Measurements from ENCODE around the gene CHD1L.
"Not testable (repeated sequence)": the region's sequence is repeated elsewhere in the genome, so short reads cannot be mapped to it uniquely, and the experiment has no call there.

The CHD1L gene

GRCh38 chr1:147238925-147239820 lies 3.3 kb upstream of the CHD1L start:
- no peak overlapping the region for H3K4me3 ChIP-seq (ENCODE audit: low read depth, low read length)
- TF ChIP-seq CTCF (IDR thresholded peaks at IDR 0.05; ENCODE audit: borderline replicate concordance, insufficient read depth, low read depth, low read length): no peak

DNA sequence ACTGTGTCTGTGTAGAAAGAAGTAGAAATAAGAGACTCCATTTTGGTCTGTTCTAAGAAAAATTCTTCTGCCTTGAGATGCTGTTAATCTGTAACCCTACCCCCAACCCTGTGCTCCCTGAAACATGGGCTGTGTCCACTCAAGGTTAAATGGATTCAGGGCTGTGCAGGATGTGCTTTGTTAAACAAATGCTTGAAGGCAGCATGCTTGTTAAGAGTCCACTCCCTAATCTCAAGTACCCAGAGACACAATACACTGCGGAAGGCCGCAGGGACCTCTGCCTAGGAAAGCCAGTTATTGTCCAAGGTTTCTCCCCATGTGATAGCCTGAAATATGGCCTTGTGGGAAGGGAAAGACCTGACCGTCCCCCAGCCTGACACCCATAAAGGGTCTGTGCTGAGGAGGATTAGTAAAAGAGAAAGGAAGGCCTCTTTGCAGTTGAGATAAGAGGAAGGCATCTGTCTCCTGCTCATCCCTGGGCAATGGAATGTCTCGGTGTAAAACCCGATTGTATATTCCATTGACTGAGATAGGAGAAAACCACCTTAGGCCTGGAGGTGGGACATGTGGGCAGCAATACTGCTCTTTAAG lies 2.3 kb upstream of the CHD1L start:
- H3K4me3 ChIP-seq (ENCODE audit: low read depth, low read length): not testable (repeated sequence)

DNA sequence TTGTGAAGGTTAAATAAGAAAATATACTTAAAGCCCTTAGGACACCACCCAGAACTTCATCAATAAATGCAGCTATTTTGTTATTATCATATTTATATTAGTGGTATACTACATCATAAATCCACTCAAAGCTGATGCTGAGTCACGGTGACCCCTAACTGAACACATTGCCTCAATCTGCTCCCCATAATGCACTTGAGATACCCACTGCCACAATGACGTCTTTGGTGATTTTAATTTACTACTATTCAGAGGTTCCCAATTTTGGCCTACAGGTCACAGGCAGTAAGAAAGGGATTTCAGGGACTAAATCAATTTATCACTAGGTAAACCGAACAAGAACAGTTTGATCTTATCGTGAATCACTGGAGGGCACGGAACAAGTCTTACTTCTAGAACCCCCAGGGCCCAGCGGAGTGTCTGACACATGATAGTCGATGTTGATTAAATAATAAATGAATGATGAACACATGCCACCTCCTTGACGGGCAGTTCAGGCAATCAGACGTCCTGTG lies 493 bp upstream of the CHD1L start:
- H3K4me3 ChIP-seq (ENCODE audit: low read depth, low read length): no peak overlapping the region
- no peak for TF ChIP-seq CTCF (IDR thresholded peaks at IDR 0.05; ENCODE audit: borderline replicate concordance, insufficient read depth, low read depth, low read length)

DNA sequence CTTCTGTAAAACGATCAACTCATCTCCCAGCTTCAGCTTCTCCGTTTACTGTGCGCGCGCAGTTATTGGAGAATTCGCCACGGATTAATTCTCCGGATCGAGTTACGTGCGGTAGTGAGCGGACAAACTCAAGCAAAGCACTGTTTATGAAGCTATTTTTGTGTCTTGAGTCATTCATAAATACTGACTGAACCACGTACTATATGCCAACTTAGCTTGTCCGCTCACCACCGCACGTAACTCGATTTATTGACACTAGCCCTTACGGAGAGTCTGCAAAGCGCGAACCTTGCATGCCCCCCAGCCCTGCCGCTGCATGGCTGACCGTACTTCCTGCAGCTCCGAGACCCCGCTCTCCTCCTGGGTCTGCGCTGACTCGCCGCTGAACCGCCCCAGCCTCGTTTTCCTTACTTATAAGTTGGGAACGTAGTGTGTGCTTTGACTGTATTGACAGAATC lies 773 bp downstream of the CHD1L start:
- H3K4me3 ChIP-seq (ENCODE audit: low read depth, low read length): peak overlapping the region; percentile 92
- no peak for TF ChIP-seq CTCF (IDR thresholded peaks at IDR 0.05; ENCODE audit: borderline replicate concordance, insufficient read depth, low read depth, low read length)

DNA sequence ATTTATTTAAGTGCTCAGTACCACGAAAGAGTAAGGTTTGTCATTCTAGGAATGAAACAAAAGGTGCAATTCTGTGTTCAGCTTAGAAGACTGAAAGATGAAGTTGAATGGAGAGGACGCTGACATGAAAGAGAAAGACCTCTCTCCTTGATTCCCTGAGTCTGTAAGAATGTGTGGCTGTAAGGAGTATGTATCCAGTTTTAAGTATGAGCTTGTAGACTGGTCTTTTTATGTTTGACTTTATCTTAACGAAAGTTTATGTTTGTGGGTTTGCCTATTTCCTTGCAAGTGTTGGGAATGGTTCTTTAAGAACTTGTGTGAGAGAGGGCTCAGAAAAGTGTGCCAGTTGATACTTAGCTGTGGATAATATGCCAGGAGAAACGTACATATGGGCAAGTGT lies 1.4 kb downstream of the CHD1L start:
- no peak for TF ChIP-seq CTCF (IDR thresholded peaks at IDR 0.05; ENCODE audit: borderline replicate concordance, insufficient read depth, low read depth, low read length)
- peak overlapping the region; percentile 92 for H3K4me3 ChIP-seq (ENCODE audit: low read depth, low read length)

- H3K4me3 ChIP-seq (ENCODE audit: low read depth, low read length): no peak overlapping the region
Measured at GRCh38 chr1:147245129-147245528, 2.6 kb downstream of the CHD1L start.

More at GRCh38 chr1:147245129-147245528, 2.6 kb downstream of the CHD1L start:
- TF ChIP-seq CTCF (IDR thresholded peaks at IDR 0.05; ENCODE audit: borderline replicate concordance, insufficient read depth, low read depth, low read length): no peak

Measured in GM12875 (cell line).